CD4-positive, alpha-beta T cell (primary cell): ENCODE data around the gene SLC20A1. TPM values are rescaled to one million over a fixed set of nuclear protein-coding genes. Genes with fewer than 3 reads are reported as not detected.

Experiments used
- ATAC-seq: fragments of 200-7000 bp; cut with Tn5 transposase; one replicate; pipeline ENCODE4 v1.10.0; 2022; ENCODE audit warnings: mild to moderate bottlenecking; ENCODE audit not compliant: poor library complexity
- CTCF ChIA-PET: fragments of 350-600 bp; sonication (Branson Sonifier 250); formaldehyde crosslinking; loops from one replicate; lab custom pipeline; 2021; ENCODE audit warnings: antibody characterized with exemption, inconsistent platforms; lab: Charles Lee
- POLR2A ChIA-PET: fragments of 350-600 bp; sonication (Branson Sonifier 250); formaldehyde crosslinking; loops from one replicate; lab custom pipeline; 2021; ENCODE audit warnings: antibody characterized with exemption, inconsistent platforms; lab: Charles Lee
- DNase-seq, 14 experiments: peaks; one replicate each; pipeline ENCODE4 v3.0.0-alpha.2; 2013 to 2020; ENCODE audit warnings: mixed read lengths in 2 of 14
- H3K27ac ChIP-seq, 2 donors: one replicate each; pipeline versions ENCODE4 v1.5.1 to v1.7.0; 2013; ENCODE audit warnings: low read length in 2 of 2, low read depth in 1 of 2, mild to moderate bottlenecking in 1 of 2
- H3K27me3 ChIP-seq, 2 experiments: 1 replicate in 1 of 2; 2 replicates in 1 of 2; pipeline versions ENCODE4 v1.6.1 to v1.7.0; 2013; ENCODE audit warnings: low read length in 2 of 2, control low read depth in 1 of 2, mild to moderate bottlenecking in 1 of 2, moderate library complexity in 1 of 2; ENCODE audit not compliant: insufficient read depth in 2 of 2, control insufficient read depth in 1 of 2
- H3K36me3 ChIP-seq: one replicate; pipeline ENCODE4 v1.6.1; 2013; ENCODE audit warnings: low read length, control low read depth; ENCODE audit not compliant: insufficient read depth
- H3K4me1 ChIP-seq: one replicate; pipeline ENCODE4 v1.6.1; 2013; ENCODE audit warnings: low read length, control low read depth; ENCODE audit not compliant: insufficient read depth
- H3K4me3 ChIP-seq: one replicate; pipeline ENCODE4 v1.5.1; 2013; ENCODE audit warnings: mild to moderate bottlenecking, low read length, moderate library complexity
- H3K9me3 ChIP-seq, 2 experiments: 1 replicate in 1 of 2; 2 replicates in 1 of 2; pipeline versions ENCODE4 v1.6.1 to v1.7.0; 2013; ENCODE audit warnings: low read length in 2 of 2, mild to moderate bottlenecking in 2 of 2, control low read depth in 1 of 2, moderate library complexity in 1 of 2; ENCODE audit not compliant: control insufficient read depth in 1 of 2, insufficient read depth in 1 of 2
- H3K27ac Mint-ChIP-seq: one replicate; pipeline ENCODE4 v1.8.0; 2020; ENCODE audit warnings: mixed read lengths
- H3K27me3 Mint-ChIP-seq: one replicate; pipeline ENCODE4 v1.8.0; 2021; ENCODE audit warnings: mixed read lengths
- H3K36me3 Mint-ChIP-seq: one replicate; pipeline ENCODE4 v1.8.0; 2021; ENCODE audit warnings: low read depth, mixed read lengths
- H3K4me1 Mint-ChIP-seq: one replicate; pipeline ENCODE4 v1.8.0; 2021; ENCODE audit warnings: low read depth, mixed read lengths
- H3K4me3 Mint-ChIP-seq: one replicate; pipeline ENCODE4 v1.8.0; 2020; ENCODE audit warnings: mild to moderate bottlenecking, mixed read lengths
- H3K9me3 Mint-ChIP-seq: one replicate; pipeline ENCODE4 v1.8.0; 2020; ENCODE audit warnings: mixed read lengths
- CTCF ChIP-seq: fragments of 200-600 bp; IDR thresholded peaks from one replicate; pipeline ENCODE4 v1.8.0; 2022; ENCODE audit warnings: antibody characterized with exemption, mild to moderate bottlenecking
- intact Hi-C, 2 experiments: fragments of 100-400 bp; cut with DNase I in 1 of 2; cut with micrococcal nuclease in 1 of 2; formaldehyde crosslinking; loops; one replicate each; pipeline versions ENCODE4 v1.15.1 to v1.9.0; 2023 to 2025; cut with DNase I, micrococcal nuclease
- total RNA-seq, 174 experiments: library from RNA in 2 of 174; stranded (reverse) in 2 of 174; gene quantifications; one replicate each; pipeline ENCODE4 v1.2.3 and lab custom pipeline; 2021 to 2026

The SLC20A1 gene
- total RNA-seq, 2 experiments from 2014 or later = 130 to 139 TPM

- Mint-ChIP-seq H3K36me3 (no peaks in the 10 kb centered on the region), H3K27ac (no peak overlapping the region), H3K27me3 (peaks cover 12% of the 10 kb centered on the region), H3K4me3 (no peak overlapping the region), H3K9me3 (no peaks in the 10 kb centered on the region), H3K4me1 (peaks cover 5% of the 10 kb centered on the region)
- ChIA-PET POLR2A (no interaction called here), CTCF (no interaction called here)
- H3K4me3 ChIP-seq = no peak overlapping the region
- peaks cover 21% of the 10 kb centered on the region for H3K4me1 ChIP-seq
- no peaks in the 10 kb centered on the region for H3K36me3 ChIP-seq
- TF ChIP-seq CTCF = no peak
- H3K27me3 ChIP-seq = no peaks in the 10 kb centered on the region
- no peak for DNase-seq
- H3K9me3 ChIP-seq = no peaks in the 10 kb centered on the region
- no peak for ATAC-seq
- intact Hi-C loops = no loop called here
- no peak overlapping the region for H3K27ac ChIP-seq
These were observed 65.4 kb downstream of the SLC20A1 start for GRCh38 chr2:112710956-112711750.

- H3K27me3 Mint-ChIP-seq = peaks cover 8% of the 10 kb centered on the region
- no peaks in the 10 kb centered on the region for H3K9me3 Mint-ChIP-seq
- no peak overlapping the region for H3K27ac Mint-ChIP-seq
- ATAC-seq (no peak), DNase-seq (no peak)
- no peak overlapping the region for H3K4me3 ChIP-seq
- H3K36me3 Mint-ChIP-seq = no peaks in the 10 kb centered on the region
- ChIA-PET POLR2A (no interaction called here), CTCF (no interaction called here)
- intact Hi-C loops = no loop called here
- no peaks in the 10 kb centered on the region for H3K4me1 Mint-ChIP-seq
- H3K36me3 ChIP-seq = no peaks in the 10 kb centered on the region
- H3K27ac ChIP-seq = no peak overlapping the region
- peaks cover 16% of the 10 kb centered on the region for H3K4me1 ChIP-seq
- no peaks in the 10 kb centered on the region for H3K9me3 ChIP-seq
- no peak overlapping the region for H3K4me3 Mint-ChIP-seq
- TF ChIP-seq CTCF = no peak
- H3K27me3 ChIP-seq = no peaks in the 10 kb centered on the region
These were observed 66.7 kb downstream of the SLC20A1 start for GRCh38 chr2:112712465-112712864.

GRCh38 chr2:112712903-112713584 is 67.3 kb downstream of the SLC20A1 start:
- intact Hi-C loops = no loop called here
- peaks cover 8% of the 10 kb centered on the region for H3K27me3 Mint-ChIP-seq

More at GRCh38 chr2:112712903-112713584, 67.3 kb downstream of the SLC20A1 start:
- ChIA-PET CTCF (no interaction called here), POLR2A (no interaction called here)
- no peak overlapping the region for H3K4me3 Mint-ChIP-seq
- no peak for TF ChIP-seq CTCF
- no peak overlapping the region for H3K27ac Mint-ChIP-seq
- H3K9me3 Mint-ChIP-seq = no peaks in the 10 kb centered on the region
- Histone ChIP-seq H3K4me3 (no peak overlapping the region), H3K27ac (no peak overlapping the region), H3K9me3 (no peaks in the 10 kb centered on the region), H3K36me3 (no peaks in the 10 kb centered on the region), H3K27me3 (no peaks in the 10 kb centered on the region), H3K4me1 (peaks cover 11% of the 10 kb centered on the region)
- ATAC-seq (no peak), DNase-seq (no peak)
- H3K4me1 Mint-ChIP-seq = no peaks in the 10 kb centered on the region
- H3K36me3 Mint-ChIP-seq = no peaks in the 10 kb centered on the region

Other genes with a start within 250 kb of the SLC20A1 start
- gene RGPD8, start 212.3 kb upstream of the SLC20A1 start, total RNA-seq = 10 to 100 TPM; 61.1 to 65.9 TPM
- gene TTL, start 163.8 kb upstream of the SLC20A1 start, total RNA-seq = 10 to 100 TPM in 1 of 2 experiments, 1 to 10 TPM in 1; 9.9 to 10.8 TPM
- gene POLR1B, start 103.5 kb upstream of the SLC20A1 start, total RNA-seq = 10 to 100 TPM in 1 of 2 experiments, 1 to 10 TPM in 1; 9.2 to 11.5 TPM
- gene CHCHD5, start 61.3 kb upstream of the SLC20A1 start, total RNA-seq = 10 to 100 TPM; 13.4 to 14.3 TPM
- not detected for gene NT5DC4, start 75.1 kb downstream of the SLC20A1 start, total RNA-seq
- under 1 TPM; 0.08 to 0.50 TPM for gene CKAP2L, start 118.7 kb downstream of the SLC20A1 start, total RNA-seq
- gene IL1A, start 138.6 kb downstream of the SLC20A1 start, total RNA-seq = not detected
- 1 to 10 TPM; 3.8 to 5.6 TPM for gene IL1B, start 190.8 kb downstream of the SLC20A1 start, total RNA-seq